Hematopoietic multipotent progenitor cell (in vitro differentiated cells): ENCODE results near the gene PHEX. TPM values are rescaled to one million over a fixed set of nuclear protein-coding genes. Genes with fewer than 3 reads are reported as not detected.

Source experiments
- DNase-seq, 3 donors: peaks; one replicate each; pipeline ENCODE4 v3.0.0-alpha.2; 2011 to 2015; ENCODE audit warnings: low read depth in 2 of 3, low spot score in 2 of 3
- total RNA-seq: library from RNA; depleted of rRNA; stranded (reverse); fragments of >200 nt; gene quantifications from one replicate; pipeline ENCODE4 v1.2.3, GENCODE V29; 2012

PHEX gene
- under 0.01 TPM for total RNA-seq

DNA sequence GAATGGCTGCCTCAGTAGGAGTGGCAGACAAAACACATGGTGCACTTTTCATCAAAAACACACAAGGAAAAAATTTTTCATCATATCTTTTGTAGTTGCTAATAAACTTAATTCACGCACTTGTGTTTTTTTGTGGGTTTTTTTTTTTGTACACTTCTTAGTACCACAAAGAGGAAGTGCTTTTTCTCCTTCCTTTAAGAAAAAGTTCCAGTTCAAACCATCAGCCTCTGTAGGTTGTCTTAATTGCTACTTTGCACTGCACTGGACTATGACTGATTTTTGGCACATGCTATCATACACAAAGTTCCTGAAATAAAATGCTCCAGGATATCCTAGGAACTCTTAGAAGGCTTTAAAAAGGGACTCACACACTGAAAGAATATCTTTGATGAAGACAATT, at the start of gene PHEX:
Gene PHEX (plus strand): TSS at position 242 of the 400 bp plus-strand sequence. CDS start 681 bp downstream, outside the sequence.
- DNase-seq = peak in 1 of 3 donors; percentile 4

GRCh38 chrX:21985332-21985777, 46.8 kb upstream of the PHEX start:
- peak; percentile 44 to 82 (median 52) for DNase-seq

DNA sequence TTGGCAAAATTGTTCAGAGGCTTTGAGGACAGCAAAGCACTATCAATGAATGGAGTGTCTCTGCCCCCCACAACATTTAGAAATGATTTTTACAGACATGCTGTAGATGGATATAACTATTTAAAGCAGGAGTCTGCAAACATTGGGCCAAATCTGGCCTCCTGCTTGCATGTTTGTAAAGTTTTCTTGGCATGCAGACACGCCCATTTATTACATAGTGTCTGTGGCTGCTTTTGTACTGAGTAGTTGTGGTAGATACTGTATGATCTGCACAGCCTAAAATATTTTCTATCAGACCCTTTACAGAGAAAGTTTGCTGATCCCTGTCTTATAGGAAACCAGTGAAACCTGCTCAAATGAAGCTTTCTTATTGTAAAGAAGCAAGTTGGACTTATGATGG, 45.5 kb upstream of the PHEX start:
- DNase-seq = no peak

GRCh38 chrX:21989384-21989783, 42.7 kb upstream of the PHEX start:
- DNase-seq = no peak

GRCh38 chrX:21990832-21991231, 41.3 kb upstream of the PHEX start:
- no peak for DNase-seq

GRCh38 chrX:21991504-21991903, 40.6 kb upstream of the PHEX start:
- DNase-seq = no peak

GRCh38 chrX:21993265-21993664, 38.9 kb upstream of the PHEX start:
- DNase-seq = peak in 2 of 3 donors; percentile 38 to 61

GRCh38 chrX:21996872-21997455, 35.2 kb upstream of the PHEX start:
- peak in 2 of 3 donors; percentile 58 to 74 for DNase-seq

DNA sequence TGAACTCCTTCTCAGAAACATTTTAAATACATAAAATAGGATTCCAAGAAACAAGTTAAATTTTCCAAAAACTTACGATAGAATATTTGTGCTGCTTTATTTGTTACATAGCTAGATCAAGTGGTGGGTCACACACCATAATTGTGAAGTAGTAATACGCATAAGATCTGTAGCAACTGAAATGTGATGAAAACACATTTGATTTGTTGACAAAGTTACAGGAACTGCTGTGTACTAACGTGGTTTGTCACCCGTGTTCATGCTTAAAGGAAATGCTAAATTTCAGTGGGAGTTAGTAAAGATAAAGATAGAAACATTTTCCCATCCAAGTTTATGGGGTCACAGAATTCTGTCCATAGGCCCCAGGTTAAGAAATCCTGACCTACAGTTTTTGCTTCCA, 34.1 kb upstream of the PHEX start:
- DNase-seq = no peak

- no peak for DNase-seq
Measured at GRCh38 chrX:22004866-22005265, 27.3 kb upstream of the PHEX start.

DNA sequence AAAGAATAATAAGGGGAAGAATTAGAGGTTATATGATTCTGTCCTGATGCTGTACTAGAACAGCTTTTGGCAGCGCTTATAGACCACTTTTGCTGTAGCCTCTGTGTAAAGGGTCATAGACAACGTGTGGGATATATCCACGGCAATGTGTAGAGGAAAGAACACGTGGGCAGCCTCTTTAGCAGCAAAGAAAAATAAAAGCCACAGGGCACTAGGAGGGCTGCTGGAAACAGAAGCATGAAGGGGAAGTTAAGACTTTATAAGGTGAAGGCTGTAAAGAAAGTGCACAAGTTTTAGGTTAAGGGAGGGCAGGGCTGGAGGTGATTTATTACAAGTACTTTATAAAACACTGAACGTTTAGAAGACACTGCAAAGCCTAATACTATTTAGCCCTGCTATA, 20.1 kb upstream of the PHEX start:
- DNase-seq = peak in 1 of 3 donors; percentile 13

DNA sequence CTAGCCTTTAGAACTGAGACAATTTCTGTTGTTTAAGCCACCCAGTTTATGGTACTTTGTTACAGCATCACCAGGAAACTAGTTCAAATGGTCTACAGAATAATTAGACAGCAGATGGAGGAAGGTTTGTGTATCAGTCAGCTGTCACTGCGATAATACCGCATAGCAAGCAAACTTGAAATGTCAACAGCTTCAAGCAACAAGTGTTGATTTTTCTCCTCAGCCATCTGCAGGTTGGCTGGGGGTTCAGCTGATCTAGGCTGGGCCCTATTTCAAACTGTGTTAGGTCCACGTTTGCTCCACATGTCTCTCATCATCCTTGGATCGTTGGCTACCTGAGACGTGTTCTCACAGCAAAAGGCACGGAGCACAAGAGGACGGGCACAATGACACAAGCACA, 19.2 kb upstream of the PHEX start:
- no peak for DNase-seq

DNA sequence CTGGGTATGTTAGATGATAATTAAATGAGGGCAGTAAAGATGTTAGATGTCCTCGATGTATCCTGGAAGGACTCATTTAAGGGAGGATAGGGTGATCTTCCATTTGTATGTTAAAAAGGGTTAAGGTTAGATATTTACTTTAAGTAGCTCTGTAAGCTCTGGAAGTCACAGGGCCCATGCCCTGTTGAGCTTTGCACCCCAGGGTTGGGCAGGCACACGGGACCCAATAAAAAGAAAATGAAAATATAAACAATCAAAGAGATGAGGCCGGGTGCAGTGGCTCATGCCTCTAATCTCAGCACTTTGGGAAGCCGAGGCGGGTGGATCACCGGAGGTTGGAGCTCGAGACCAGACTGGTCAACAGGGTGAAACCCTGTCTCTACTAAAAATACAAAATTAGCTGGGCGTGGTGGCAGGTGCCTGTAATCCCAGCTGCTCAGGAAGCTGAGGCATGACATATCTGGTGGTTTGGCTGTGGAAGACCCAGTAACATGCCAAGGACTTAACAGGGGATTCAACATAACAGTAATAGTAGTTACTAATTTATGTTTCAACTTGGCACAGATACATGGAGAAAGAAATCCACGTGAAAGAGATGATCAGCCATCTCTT, 16.9 kb upstream of the PHEX start:
- no peak for DNase-seq

DNA sequence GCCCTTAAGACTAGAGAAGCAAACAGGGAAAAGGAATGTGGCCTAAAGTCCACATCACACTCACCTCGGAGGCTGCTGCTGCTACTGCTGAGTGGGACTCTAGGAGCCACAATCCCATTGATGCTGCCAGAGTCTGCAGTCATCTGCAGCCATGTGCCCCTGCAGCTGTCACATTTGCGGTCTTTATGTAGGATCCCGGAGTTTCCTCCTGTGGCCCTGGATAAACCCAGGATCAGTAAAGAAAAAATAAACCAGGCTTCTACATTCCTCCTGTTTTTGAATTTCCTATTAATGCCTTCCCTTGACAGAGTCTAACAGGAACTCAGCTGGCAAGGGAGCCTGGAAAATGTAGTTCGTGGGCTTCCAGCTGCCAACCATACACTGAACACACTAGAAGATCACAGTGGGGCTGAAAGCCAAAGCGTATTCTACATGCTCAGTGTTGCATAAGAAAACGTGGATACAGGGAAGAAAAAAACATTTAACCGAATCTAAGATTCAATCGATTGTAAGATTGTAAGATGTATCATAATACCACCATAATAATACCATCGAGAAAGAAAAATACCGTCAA, 10.3 kb upstream of the PHEX start:
- DNase-seq = no peak

DNA sequence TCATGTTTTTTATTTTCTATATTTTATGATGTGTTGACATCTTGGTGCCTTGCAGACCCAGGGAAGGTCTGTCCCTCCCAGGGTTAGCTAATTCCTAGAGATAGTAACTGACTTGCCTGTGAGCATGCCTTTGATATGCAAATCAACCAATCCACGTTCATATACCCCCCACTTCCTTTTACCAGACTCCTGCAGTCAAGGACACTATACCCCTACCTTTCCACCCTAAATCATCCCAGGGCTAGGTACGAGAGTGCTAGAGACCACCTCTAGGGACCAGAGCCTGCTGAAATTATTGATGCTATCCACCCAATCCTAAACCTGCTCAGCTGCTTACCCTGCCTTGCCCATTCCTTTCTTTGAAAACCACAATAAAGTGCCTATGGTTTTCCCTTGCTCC, 7.5 kb upstream of the PHEX start:
- no peak for DNase-seq

DNA sequence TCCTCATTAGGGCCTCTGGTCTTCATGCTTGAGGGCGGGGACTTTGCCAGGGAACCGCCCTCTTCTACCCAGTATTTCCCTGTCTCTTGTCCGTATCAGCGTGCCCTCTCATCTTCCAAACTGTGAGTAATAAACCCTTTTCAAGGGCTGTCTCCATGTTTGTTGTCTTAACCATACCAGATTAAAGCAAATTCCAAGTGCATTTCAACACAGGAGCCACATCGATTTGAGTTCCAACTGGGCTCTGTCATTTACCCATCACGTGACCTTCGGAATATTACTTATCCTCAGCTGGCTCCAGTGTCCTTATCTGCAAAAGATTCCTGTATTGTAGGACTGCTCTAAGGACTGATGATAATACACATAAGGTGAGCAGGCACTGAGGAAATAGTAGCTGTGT, 6.4 kb upstream of the PHEX start:
- DNase-seq = no peak

GRCh38 chrX:22026731-22027130, 5.4 kb upstream of the PHEX start:
- no peak for DNase-seq

DNA sequence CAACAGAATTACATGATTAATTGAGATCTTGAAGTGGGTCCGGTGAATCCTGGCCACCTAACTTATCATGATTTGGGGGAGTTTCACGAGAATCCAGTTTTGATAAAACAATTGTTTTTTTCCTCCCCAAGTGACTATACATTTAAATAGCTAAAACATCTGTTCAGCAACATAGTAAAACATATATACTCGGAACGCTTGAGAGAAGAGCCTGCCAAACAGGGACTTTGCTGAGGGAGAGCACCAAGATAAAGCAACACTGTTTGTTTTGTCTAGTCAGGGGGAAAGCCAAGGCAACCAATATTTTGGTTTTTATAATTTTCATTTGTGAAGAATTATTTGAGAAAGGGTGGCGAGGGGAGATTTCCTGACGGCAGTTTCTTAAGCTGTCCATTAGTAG, 381 bp downstream of the PHEX start:
- DNase-seq = no peak

DNA sequence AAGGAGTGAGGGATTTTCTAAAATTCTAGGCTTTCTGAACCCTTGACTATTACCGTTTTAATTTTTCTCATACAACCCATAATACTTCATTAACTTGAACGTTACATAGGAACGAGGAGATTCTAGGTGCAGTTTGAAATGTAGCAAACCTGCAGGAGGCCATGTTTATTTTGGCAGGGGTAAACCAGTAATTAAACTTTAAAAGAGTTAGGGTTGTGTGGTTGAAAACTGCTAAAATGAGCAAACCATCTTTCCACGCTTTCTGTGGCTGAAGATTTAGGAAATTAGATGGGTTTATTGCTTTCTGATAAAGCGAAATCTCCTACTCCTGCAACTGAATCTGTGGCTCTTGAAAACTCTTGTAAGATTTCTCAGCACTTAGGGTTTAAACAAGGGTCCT, 1.7 kb downstream of the PHEX start:
- DNase-seq = no peak

- no peak for DNase-seq
Measured at GRCh38 chrX:22035236-22035635, 3.1 kb downstream of the PHEX start.

- DNase-seq = no peak
Measured at GRCh38 chrX:22037225-22037624, 5.1 kb downstream of the PHEX start.

- no peak for DNase-seq
Measured at GRCh38 chrX:22037911-22038537, 5.9 kb downstream of the PHEX start.
